GM19372 (cell line): ENCODE data around the gene TTBK2.
"Not testable (repeated sequence)": the region's sequence is repeated elsewhere in the genome, so short reads cannot be mapped to it uniquely, and the experiment has no call there.

ENCODE experiments used
- ATAC-seq: cut with Tn5 transposase; IDR thresholded peaks from one replicate; pipeline ENCODE4 v1.9.1; 2021; ENCODE audit warnings: mild to moderate bottlenecking, low read depth, moderate library complexity; ENCODE audit not compliant: unreplicated experiment

Gene TTBK2

GRCh38 chr15:42920519-42921341 is at the start of gene TTBK2:
TTBK2 (minus strand) TSS chr15:42920778; CDS start chr15:42878617, 42,161 bp downstream.
- peak; percentile 93 for ATAC-seq

- ATAC-seq = no peak
These were observed 43.9 kb upstream of the TTBK2 start for GRCh38 chr15:42964476-42964875.

- no peak for ATAC-seq
These were observed 34.9 kb upstream of the TTBK2 start for GRCh38 chr15:42955518-42955917.

- ATAC-seq = no peak
These were observed 33.7 kb upstream of the TTBK2 start for GRCh38 chr15:42954291-42954690.

- not testable (repeated sequence) for ATAC-seq
These were observed 28.3 kb upstream of the TTBK2 start for GRCh38 chr15:42948898-42949297.

- no peak for ATAC-seq
These were observed 19.9 kb upstream of the TTBK2 start for GRCh38 chr15:42940527-42940926.

GRCh38 chr15:42939841-42940240 is 19.3 kb upstream of the TTBK2 start:
- no peak for ATAC-seq

- ATAC-seq = no peak
These were observed 16.6 kb upstream of the TTBK2 start for GRCh38 chr15:42937143-42937542.

- no peak for ATAC-seq
These were observed 13.5 kb upstream of the TTBK2 start for GRCh38 chr15:42933886-42934667.

- no peak for ATAC-seq
These were observed 12.4 kb upstream of the TTBK2 start for GRCh38 chr15:42932833-42933515.

GRCh38 chr15:42931702-42932486 is 11.3 kb upstream of the TTBK2 start:
- ATAC-seq = no peak

GRCh38 chr15:42929306-42929848 is 8.8 kb upstream of the TTBK2 start:
- no peak for ATAC-seq

GRCh38 chr15:42921342-42921731 is 759 bp upstream of the TTBK2 start:
- no peak for ATAC-seq

GRCh38 chr15:42919799-42920518 is 619 bp downstream of the TTBK2 start:
- no peak for ATAC-seq

GRCh38 chr15:42919308-42919707 is 1.3 kb downstream of the TTBK2 start:
- ATAC-seq = no peak

GRCh38 chr15:42918047-42918446 is 2.5 kb downstream of the TTBK2 start:
- ATAC-seq = no peak

GRCh38 chr15:42915654-42916315 is 4.8 kb downstream of the TTBK2 start:
- ATAC-seq = no peak

GRCh38 chr15:42914728-42915497 is 5.7 kb downstream of the TTBK2 start:
- no peak for ATAC-seq
